GM12878 (cell line): Measurements from ENCODE around the gene P2RX4. TPM values are rescaled to one million over a fixed set of nuclear protein-coding genes. Genes with fewer than 3 reads are reported as not detected.

Source experiments
- ATAC-seq: fragments of 200-7000 bp; cut with Tn5 transposase; 3 replicates; pipeline ENCODE4 v1.9.1; 2020; ENCODE audit warnings: mild to moderate bottlenecking, moderate library complexity
- BruUV-seq: library from RNA; stranded (reverse); fragments of 400-500 nt; replicated peaks from 2 replicates; lab custom pipeline; 2021; lab: Mats Ljungman, UMichigan
- CTCF ChIA-PET: fragments of 300-600 bp; sonication (Branson Sonifier 250); formaldehyde crosslinking; extraction: SDS; loops from one replicate; lab custom pipeline; 2021; ENCODE audit warnings: inconsistent platforms; lab: Yijun Ruan, JAX
- POLR2A ChIA-PET: fragments of 350-600 bp; formaldehyde crosslinking; extraction: SDS; loops from one replicate; lab custom pipeline; 2021; ENCODE audit warnings: inconsistent platforms; lab: Charles Lee
- RAD21 ChIA-PET: fragments of 300-600 bp; sonication (Branson Sonifier 250); formaldehyde crosslinking; loops from one replicate; lab custom pipeline; 2023; ENCODE audit warnings: antibody characterized with exemption; ENCODE audit not compliant: unreplicated experiment; lab: Charles Lee
- SMC1A ChIA-PET: fragments of 300-600 bp; sonication (Branson Sonifier 250); formaldehyde crosslinking; loops from one replicate; lab custom pipeline; 2023; ENCODE audit not compliant: unreplicated experiment, uncharacterized antibody; lab: Charles Lee
- DNase-seq: peaks from one replicate; pipeline ENCODE4 v3.0.0-alpha.2; 2011; ENCODE audit warnings: low read depth, low spot score
- FAIRE-seq: peaks from 3 replicates; lab custom pipeline; 2011; peaks lifted over from hg19 to GRCh38; lab: Jason Lieb, UNC
- H2AFZ ChIP-seq: 2 replicates; pipeline ENCODE4 v1.6.0; 2011; ENCODE audit warnings: low read depth, low read length, control low read depth; ENCODE audit not compliant: control insufficient read depth
- H3K27ac ChIP-seq: 2 replicates; pipeline ENCODE4 v1.5.1; 2011; ENCODE audit warnings: control low read depth; ENCODE audit not compliant: control insufficient read depth, insufficient read depth
- H3K27me3 ChIP-seq, 2 experiments: replicated peaks in 1 of 2; 2 replicates each; pipeline versions ENCODE4 v1.6.0 to v1.6.1; 2011; ENCODE audit warnings: low read length in 1 of 2; ENCODE audit not compliant: control insufficient read depth in 2 of 2, insufficient read depth in 2 of 2
- H3K36me3 ChIP-seq, 2 experiments: 2 replicates each; pipeline ENCODE4 v1.5.1; 2011; ENCODE audit warnings: low read length in 1 of 2; ENCODE audit not compliant: control insufficient read depth in 2 of 2, insufficient read depth in 2 of 2
- H3K4me1 ChIP-seq: 2 replicates; pipeline ENCODE4 v1.6.1; 2011; ENCODE audit warnings: mild to moderate bottlenecking, low read length, moderate library complexity, mixed read lengths; ENCODE audit not compliant: control insufficient read depth, insufficient read depth
- H3K4me2 ChIP-seq: 2 replicates; pipeline ENCODE4 v1.6.0; 2011; ENCODE audit warnings: control low read depth; ENCODE audit not compliant: control insufficient read depth, insufficient read depth
- H3K4me3 ChIP-seq: fragments of 200-600 bp; sonication (generic); 2 replicates; pipeline ENCODE4 v1.5.1; 2016
- H3K79me2 ChIP-seq: 2 replicates; pipeline ENCODE4 v1.6.0; 2011; ENCODE audit warnings: low read length; ENCODE audit not compliant: control insufficient read depth, insufficient read depth
- H3K9ac ChIP-seq: 2 replicates; pipeline ENCODE4 v1.8.0; 2011; ENCODE audit warnings: low read length, control low read depth, mixed read lengths; ENCODE audit not compliant: control insufficient read depth, insufficient read depth
- H3K9me3 ChIP-seq: replicated peaks from 3 replicates; pipeline ENCODE4 v1.5.1; 2011; ENCODE audit warnings: mild to moderate bottlenecking, low read length; ENCODE audit not compliant: control insufficient read depth, insufficient read depth
- H4K20me1 ChIP-seq: 2 replicates; pipeline ENCODE4 v1.6.0; 2011; ENCODE audit not compliant: control insufficient read depth, insufficient read depth
- CHD4 ChIP-seq: fragments of 200-600 bp; sonication (generic); IDR thresholded peaks from 2 replicates; pipeline ENCODE4 v1.6.1; 2016; ENCODE audit warnings: mild to moderate bottlenecking
- NFIC ChIP-seq: IDR thresholded peaks from 2 replicates; pipeline ENCODE4 v1.6.1; 2012; ENCODE audit warnings: low read depth, mild to moderate bottlenecking, inconsistent platforms, low read length, moderate library complexity
- NFXL1 ChIP-seq: fragments of 450-650 bp; IDR thresholded peaks from 2 replicates; pipeline ENCODE4 v1.6.1; 2017; ENCODE audit warnings: antibody characterized with exemption, mild to moderate bottlenecking, borderline replicate concordance
- NFYB ChIP-seq: IDR thresholded peaks from 2 replicates; pipeline ENCODE4 v1.6.1; 2011; ENCODE audit warnings: low read depth, mild to moderate bottlenecking, low read length, improper control_type of control experiment, moderate library complexity; ENCODE audit not compliant: insufficient read depth
- POLR2A ChIP-seq: IDR thresholded peaks from 2 replicates; pipeline ENCODE4 v1.6.1; 2011; ENCODE audit warnings: low read depth, mild to moderate bottlenecking, low read length
- SMARCA5 ChIP-seq: fragments of 450-650 bp; IDR thresholded peaks from 2 replicates; pipeline ENCODE4 v1.6.1; 2017; ENCODE audit warnings: mild to moderate bottlenecking
- YBX1 ChIP-seq: fragments of 450-650 bp; IDR thresholded peaks from 2 replicates; pipeline ENCODE4 v1.6.1; 2016; ENCODE audit warnings: antibody characterized with exemption
- ZSCAN29 ChIP-seq: fragments of 450-650 bp; IDR thresholded peaks from 2 replicates; pipeline ENCODE4 v1.6.1; 2017; ENCODE audit warnings: mild to moderate bottlenecking, moderate library complexity
- WGBS: methylation state at CpG from one replicate; pipeline ENCODE4 v1.1.6; 2016; ENCODE audit warnings: low lambda C conversion rate; ENCODE audit not compliant: insufficient replicate concordance, insufficient coverage; ENCODE audit errors: missing lambda C conversion rate; 5-methylcytosine and 5-hydroxymethylcytosine counted together
- in situ Hi-C: fragments of 300-500 bp; cut with MboI; formaldehyde crosslinking; loops from 9 replicates; pipeline ENCODE4 v1.14.3; 2018; ENCODE audit warnings: mixed read lengths
- intact Hi-C: fragments of 100-400 bp; cut with micrococcal nuclease; formaldehyde crosslinking; loops from one replicate; pipeline ENCODE4 v1.14.2; 2022; ENCODE audit not compliant: unreplicated experiment
- polyA plus RNA-seq, 11 experiments: library from polyadenylated mRNA; depleted of rRNA in 4 of 11; unstranded in 6 of 11; stranded (reverse) in 5 of 11; fragments of >200 nt; fragmentation: Nextera tagmentation in 4 of 11; fragmentation: Illumina TruSeq in 1 of 11; extraction: Ambion mirVana in 4 of 11; extraction: Trizol in 1 of 11; gene quantifications; 1 replicate in 1 of 11; 2 replicates in 10 of 11; pipeline versions ENCODE4 v1.2.1 to v1.2.3, GENCODE V29; 2011 to 2016; ENCODE audit warnings: inconsistent platforms in 2 of 11, missing spikeins in 2 of 11, low read depth in 1 of 11
- total RNA-seq, 4 experiments: library from RNA; depleted of rRNA in 3 of 4; stranded (reverse); fragments of >200 nt in 3 of 4; fragmentation: Illumina TruSeq in 1 of 4; extraction: Trizol in 1 of 4; gene quantifications; 2 replicates each; pipeline versions ENCODE4 v1.2.1 to v1.2.3, GENCODE V29; 2013 to 2021
- TF ChIP-seq, protein P1 (sequence below): IDR thresholded peaks from 2 replicates; pipeline ENCODE4 v1.6.1; 2011; ENCODE audit warnings: low read depth, mild to moderate bottlenecking, low read length, moderate library complexity, borderline replicate concordance; ENCODE audit errors: extremely low read depth

Gene P2RX4
- total and polyA plus RNA-seq, 10 of the 15 experiments (the other 5 are each of a cell fraction or from before 2014, with no cell fraction given): 9.0 to 43.4 (median 20.5) TPM

- TF ChIP-seq NFXL1: no peak
- TF ChIP-seq, protein P1, sequence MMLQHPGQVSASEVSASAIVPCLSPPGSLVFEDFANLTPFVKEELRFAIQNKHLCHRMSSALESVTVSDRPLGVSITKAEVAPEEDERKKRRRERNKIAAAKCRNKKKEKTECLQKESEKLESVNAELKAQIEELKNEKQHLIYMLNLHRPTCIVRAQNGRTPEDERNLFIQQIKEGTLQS: no peak
- no peak for TF ChIP-seq SMARCA5
- TF ChIP-seq NFYB: no peak
- TF ChIP-seq CHD4: no peak
- no peak for TF ChIP-seq NFIC
Observed at GRCh38 chr12:121237415-121237814, 27.5 kb downstream of the P2RX4 start (continued).

- Histone ChIP-seq H2AFZ (no peak overlapping the region), H3K9ac (no peak overlapping the region), H3K4me3 (no peak overlapping the region), H3K9me3 (no peaks in the 10 kb centered on the region), H3K4me1 (peaks cover 14% of the 10 kb centered on the region), H3K36me3 (peaks cover 3 to 6% of the 10 kb centered on the region in 2 experiments; a peak in 3 of 4 replicates), H3K4me2 (no peak overlapping the region), H3K79me2 (no peaks in the 10 kb centered on the region), H4K20me1 (no peaks in the 10 kb centered on the region), H3K27me3 (no peaks in the 10 kb centered on the region), H3K27ac (no peak overlapping the region)
- ChIA-PET POLR2A (interaction anchor here (0.5 to 3.5 kb wide), 2 partner anchors 14 to 572 kb away, joined by 3 to 16 read pairs; no protein-coding TSS in a partner anchor), SMC1A (interaction anchor here (0.9 to 2.6 kb wide), 6 partner anchors 10 to 177 kb away, joined by 3 to 15 read pairs (median 6); no protein-coding TSS in a partner anchor), RAD21 (interaction anchor here (1.8 kb wide), 1 partner anchor 20 kb away, joined by 10 read pairs; no protein-coding TSS in a partner anchor), CTCF (interaction anchor here (1.1 to 2.2 kb wide), 5 partner anchors 8 to 177 kb away, joined by 3 to 19 read pairs (median 4); no protein-coding TSS in a partner anchor)
- no peak for FAIRE-seq
- BruUV-seq: no TSS peak
- DNase-seq: no peak
- in situ Hi-C loops (no loop called here), intact Hi-C loops (no loop called here)
- whole genome bisulfite sequencing: 99% methylated on average over 4 of the region's 4 CpGs
- ATAC-seq: no peak
- TF ChIP-seq POLR2A: 0 out of 2 replicates have a peak, but pooled peaks have one; percentile 14
- TF ChIP-seq YBX1: no peak
- TF ChIP-seq ZSCAN29: no peak
Observed at GRCh38 chr12:121238086-121238485, 28.2 kb downstream of the P2RX4 start.
